Measurements from ENCODE around the gene PRICKLE1. TPM values are rescaled to one million over a fixed set of nuclear protein-coding genes. Genes with fewer than 3 reads are reported as not detected.

Gene PRICKLE1
- total RNA-seq, 2 donors from 2014 or later = 7.6 to 19.7 TPM

- TF ChIP-seq CTCF (IDR thresholded peaks at IDR 0.05) = no peak
- H3K4me1 ChIP-seq = no peaks in the 10 kb centered on the region
- H3K27me3 ChIP-seq = no peaks in the 10 kb centered on the region
- no peaks in the 10 kb centered on the region for H3K36me3 ChIP-seq
- no peak overlapping the region for H3K27ac ChIP-seq
- no peak overlapping the region for H3K4me3 ChIP-seq
- no peak for DNase-seq (ENCODE audit: low spot score)
- no peaks in the 10 kb centered on the region for H3K9me3 ChIP-seq
These were observed 42.0 kb upstream of the PRICKLE1 start for GRCh38 chr12:42631513-42631912.

DNA sequence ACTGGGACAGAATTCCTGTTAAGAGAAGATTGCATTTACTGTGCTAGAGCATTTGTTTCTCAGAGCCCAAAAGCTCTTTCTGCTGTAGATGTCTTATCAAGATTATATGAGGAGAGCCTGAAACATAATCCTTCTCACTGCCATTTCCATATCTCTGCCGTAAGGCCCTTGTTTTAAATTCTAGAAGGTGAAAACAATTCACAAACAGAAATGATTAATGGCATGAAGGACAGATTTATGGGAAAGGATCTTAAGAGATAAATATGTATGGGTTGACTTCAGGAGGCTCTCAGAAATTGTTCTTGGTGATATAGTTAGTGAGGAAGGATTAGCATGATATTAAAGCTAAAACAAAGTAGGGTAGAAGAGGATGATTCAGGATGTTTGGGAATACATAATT is 40.8 kb upstream of the PRICKLE1 start:
- no peak for DNase-seq (ENCODE audit: low spot score)
- no peak overlapping the region for H3K27ac ChIP-seq
- H3K4me1 ChIP-seq = no peaks in the 10 kb centered on the region
- no peak for TF ChIP-seq CTCF (IDR thresholded peaks at IDR 0.05)
- H3K9me3 ChIP-seq = no peaks in the 10 kb centered on the region
- H3K27me3 ChIP-seq = no peaks in the 10 kb centered on the region
- H3K36me3 ChIP-seq = no peaks in the 10 kb centered on the region
- no peak overlapping the region for H3K4me3 ChIP-seq

- Histone ChIP-seq H3K27ac (no peak overlapping the region), H3K4me1 (no peaks in the 10 kb centered on the region), H3K9me3 (no peaks in the 10 kb centered on the region), H3K4me3 (no peak overlapping the region), H3K27me3 (no peaks in the 10 kb centered on the region), H3K36me3 (no peaks in the 10 kb centered on the region)
- TF ChIP-seq CTCF (IDR thresholded peaks at IDR 0.05) = no peak
- DNase-seq (ENCODE audit: low spot score) = no peak
These were observed 37.6 kb upstream of the PRICKLE1 start for GRCh38 chr12:42627151-42627550.

DNA sequence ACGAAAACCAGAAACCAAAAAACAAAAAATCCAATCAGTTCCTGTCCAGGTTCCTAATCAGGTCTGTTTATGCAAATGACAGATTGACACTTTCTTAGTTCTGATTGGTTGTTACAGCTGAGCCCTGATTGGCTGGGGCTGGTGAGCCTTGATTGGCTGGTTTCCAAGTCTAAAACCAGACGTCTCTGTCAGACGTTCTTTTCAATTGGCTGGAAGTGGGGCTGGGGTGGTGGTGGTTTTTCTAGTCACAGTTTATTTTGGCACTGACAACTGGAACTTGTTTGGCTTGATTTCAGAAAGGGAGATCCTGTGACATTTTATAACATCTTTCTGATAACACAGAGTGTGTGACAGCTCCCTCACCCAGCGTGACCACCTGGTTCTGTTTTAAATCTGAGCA is 36.1 kb upstream of the PRICKLE1 start:
- Histone ChIP-seq H3K27ac (no peak overlapping the region), H3K9me3 (no peaks in the 10 kb centered on the region), H3K4me1 (no peaks in the 10 kb centered on the region), H3K4me3 (no peak overlapping the region), H3K36me3 (no peaks in the 10 kb centered on the region), H3K27me3 (no peaks in the 10 kb centered on the region)
- no peak for DNase-seq (ENCODE audit: low spot score)
- no peak for TF ChIP-seq CTCF (IDR thresholded peaks at IDR 0.05)

- TF ChIP-seq CTCF (IDR thresholded peaks at IDR 0.05) = no peak
- no peaks in the 10 kb centered on the region for H3K27me3 ChIP-seq
These were observed 28.1 kb upstream of the PRICKLE1 start for GRCh38 chr12:42617622-42618021.

GRCh38 chr12:42615006-42615405 is 25.5 kb upstream of the PRICKLE1 start:
- Histone ChIP-seq H3K27ac (no peak overlapping the region), H3K4me1 (no peaks in the 10 kb centered on the region)
- no peak for DNase-seq (ENCODE audit: low spot score)

More at GRCh38 chr12:42617622-42618021, 28.1 kb upstream of the PRICKLE1 start:
- no peak for DNase-seq (ENCODE audit: low spot score)
- Histone ChIP-seq H3K4me1 (no peaks in the 10 kb centered on the region), H3K27ac (no peak overlapping the region), H3K9me3 (peaks cover 6 to 26% of the 10 kb centered on the region in 2 donors), H3K36me3 (no peaks in the 10 kb centered on the region), H3K4me3 (no peak overlapping the region)

More at GRCh38 chr12:42615006-42615405, 25.5 kb upstream of the PRICKLE1 start:
- H3K36me3 ChIP-seq = no peaks in the 10 kb centered on the region
- no peak overlapping the region for H3K4me3 ChIP-seq
- H3K9me3 ChIP-seq = peaks cover 6 to 26% of the 10 kb centered on the region in 2 donors
- no peak for TF ChIP-seq CTCF (IDR thresholded peaks at IDR 0.05)
- no peaks in the 10 kb centered on the region for H3K27me3 ChIP-seq

Data from right atrium auricular region (tissue), 2 donors.